Testis (tissue), 2 donors: ENCODE measurements around the gene DNASE1L3.

Experiments
- CTCF ChIP-seq, 3 experiments: fragments of 450-650 bp in 2 of 3; fragments of 200-600 bp in 1 of 3; sonication (generic) in 1 of 3; IDR thresholded peaks; one replicate each; pipeline ENCODE4 v1.5.1; 2016 to 2019; ENCODE audit warnings: antibody characterized with exemption in 3 of 3, mild to moderate bottlenecking in 2 of 3, moderate library complexity in 1 of 3
- POLR2A ChIP-seq: fragments of 450-650 bp; IDR thresholded peaks from one replicate; pipeline ENCODE4 v1.6.1; 2017; ENCODE audit warnings: antibody characterized with exemption, mild to moderate bottlenecking, moderate library complexity

- TF ChIP-seq POLR2A: no peak
- no peak for TF ChIP-seq CTCF (IDR thresholded peaks at IDR 0.05)
Observed at GRCh38 chr3:58204720-58205119, 6.1 kb downstream of the DNASE1L3 start.
